B cell (primary cell): Measurements from ENCODE around the gene NRL. TPM values are rescaled to one million over a fixed set of nuclear protein-coding genes. Genes with fewer than 3 reads are reported as not detected.
A peak's percentile ranks its signal among the peaks of the same experiment; 100 is the strongest.

Source experiments
- ATAC-seq: fragments of 200-7000 bp; cut with Tn5 transposase; one replicate; pipeline ENCODE4 v1.10.0; 2021; ENCODE audit warnings: low read depth, mild to moderate bottlenecking, moderate number of reproducible peaks, moderate library complexity
- CTCF ChIA-PET: fragments of 350-600 bp; sonication (Branson Sonifier 250); formaldehyde crosslinking; loops from one replicate; lab custom pipeline; 2021; ENCODE audit warnings: antibody characterized with exemption, inconsistent platforms; lab: Charles Lee
- POLR2A ChIA-PET: fragments of 350-600 bp; sonication (Branson Sonifier 250); formaldehyde crosslinking; loops from one replicate; lab custom pipeline; 2021; ENCODE audit warnings: antibody characterized with exemption; lab: Charles Lee
- DNase-seq: peaks from one replicate; pipeline ENCODE4 v3.0.0; 2013
- H2AFZ ChIP-seq: 2 replicates; pipeline ENCODE4 v1.6.1; 2012; ENCODE audit warnings: mild to moderate bottlenecking, low read depth, low read length; ENCODE audit not compliant: insufficient read depth, poor library complexity, severe bottlenecking
- H3K27ac ChIP-seq, 2 donors: 1 replicate in 1 of 2; 2 replicates in 1 of 2; pipeline ENCODE4 v1.5.1; 2012 to 2013; ENCODE audit warnings: low read length in 2 of 2, mild to moderate bottlenecking in 2 of 2, moderate library complexity in 1 of 2
- H3K27me3 ChIP-seq, 4 experiments: fragments of 200-600 bp in 1 of 4; sonication (generic) in 1 of 4; replicated peaks in 1 of 4; 1 replicate in 2 of 4; 2 replicates in 2 of 4; pipeline versions ENCODE4 v1.6.1 to v1.7.0; 2013 to 2016; ENCODE audit warnings: low read length in 3 of 4, mild to moderate bottlenecking in 2 of 4, mixed read lengths in 1 of 4, moderate library complexity in 1 of 4; ENCODE audit not compliant: insufficient read depth in 4 of 4, control insufficient read depth in 3 of 4; ENCODE audit errors: control extremely low read depth in 1 of 4
- H3K36me3 ChIP-seq, 2 experiments: replicated peaks in 1 of 2; 1 replicate in 1 of 2; 2 replicates in 1 of 2; pipeline versions ENCODE4 v1.6.1 to v1.7.1; 2013; ENCODE audit warnings: low read length in 1 of 2; ENCODE audit not compliant: insufficient read depth in 2 of 2, control insufficient read depth in 1 of 2; ENCODE audit errors: control extremely low read depth in 1 of 2, extremely low read depth in 1 of 2
- H3K4me1 ChIP-seq, 2 donors: fragments of 200-600 bp in 1 of 2; sonication (generic) in 1 of 2; 1 replicate in 1 of 2; 2 replicates in 1 of 2; pipeline versions ENCODE4 v1.5.1 to v1.6.1; 2013 to 2017; ENCODE audit warnings: low read length in 2 of 2; ENCODE audit not compliant: control insufficient read depth in 2 of 2, insufficient read depth in 2 of 2
- H3K4me2 ChIP-seq: replicated peaks from 2 replicates; pipeline ENCODE3; 2012; ENCODE audit warnings: mild to moderate bottlenecking, low read depth, low read length; ENCODE audit not compliant: poor library complexity, severe bottlenecking
- H3K4me3 ChIP-seq, 5 experiments: fragments of 200-600 bp in 1 of 5; sonication (generic) in 1 of 5; 1 replicate in 3 of 5; 2 replicates in 2 of 5; pipeline versions ENCODE4 v1.5.1 to v1.7.0; 2011 to 2016; ENCODE audit warnings: low read length in 4 of 5, mild to moderate bottlenecking in 4 of 5, low read depth in 2 of 5, control low read depth in 1 of 5, moderate library complexity in 1 of 5; ENCODE audit not compliant: insufficient read depth in 1 of 5; ENCODE audit errors: control extremely low read depth in 1 of 5, extremely low read depth in 1 of 5
- H3K79me2 ChIP-seq: fragments of 200-600 bp; sonication (generic); one replicate; pipeline ENCODE4 v1.6.0; 2016; ENCODE audit warnings: low read length; ENCODE audit not compliant: control insufficient read depth, insufficient read depth
- H3K9ac ChIP-seq: fragments of 200-600 bp; sonication (generic); 2 replicates; pipeline ENCODE4 v1.6.1; 2017; ENCODE audit warnings: mild to moderate bottlenecking, low read length, moderate library complexity
- H3K9me3 ChIP-seq, 3 donors: one replicate each; pipeline versions ENCODE4 v1.6.1 to v1.7.1; 2013; ENCODE audit warnings: low read length in 2 of 3; ENCODE audit not compliant: control insufficient read depth in 2 of 3, insufficient read depth in 1 of 3; ENCODE audit errors: control extremely low read depth in 1 of 3
- H4K20me1 ChIP-seq: 2 replicates; pipeline ENCODE4 v1.6.0; 2012; ENCODE audit warnings: mild to moderate bottlenecking, low read length; ENCODE audit not compliant: insufficient read depth, control insufficient read depth, poor library complexity, severe bottlenecking
- H3K27ac Mint-ChIP-seq: one replicate; pipeline ENCODE4 v1.8.0; 2021; ENCODE audit warnings: mixed read lengths
- H3K27me3 Mint-ChIP-seq: one replicate; pipeline ENCODE4 v1.8.0; 2021; ENCODE audit warnings: mixed read lengths
- H3K4me1 Mint-ChIP-seq: one replicate; pipeline ENCODE4 v1.8.0; 2021; ENCODE audit warnings: mixed read lengths
- H3K4me3 Mint-ChIP-seq: one replicate; pipeline ENCODE4 v1.8.0; 2021; ENCODE audit warnings: mixed read lengths
- H3K9me3 Mint-ChIP-seq: one replicate; pipeline ENCODE4 v1.8.0; 2022; ENCODE audit warnings: mixed read lengths; ENCODE audit not compliant: insufficient read depth
- EZH2 ChIP-seq: IDR thresholded peaks from 2 replicates; pipeline ENCODE4 v1.6.1; 2012; ENCODE audit warnings: borderline replicate concordance, low read depth, mild to moderate bottlenecking, moderate library complexity, low read length; ENCODE audit not compliant: insufficient read depth, poor library complexity, severe bottlenecking
- WGBS: methylation state at CpG from one replicate; pipeline ENCODE4 v1.1.5; 2013; ENCODE audit warnings: missing lambda C conversion rate; ENCODE audit not compliant: insufficient coverage; 5-methylcytosine and 5-hydroxymethylcytosine counted together
- intact Hi-C: fragments of 100-400 bp; cut with micrococcal nuclease; formaldehyde crosslinking; loops from one replicate; pipeline ENCODE4 v1.10.0; 2022
- polyA minus RNA-seq: library from RNA; depleted of rRNA, polyadenylated mRNA; stranded (reverse); fragments of >200 nt; gene quantifications from 2 replicates; pipeline ENCODE4 v1.2.3, GENCODE V29; 2012
- polyA plus RNA-seq: library from polyadenylated mRNA; depleted of rRNA; stranded (reverse); fragments of >200 nt; gene quantifications from 2 replicates; pipeline ENCODE4 v1.2.3, GENCODE V29; 2012
- total RNA-seq, 2 donors: library from RNA; stranded (reverse); fragments of 120-200 nt in 1 of 2; gene quantifications; 1 replicate in 1 of 2; 2 replicates in 1 of 2; pipeline versions ENCODE4 v1.2.3 to v1.2.4, GENCODE V29; 2013 to 2022
- TF ChIP-seq, protein P1 (sequence below): fragments of 200-600 bp; IDR thresholded peaks from one replicate; pipeline ENCODE4 v1.8.0; 2022; ENCODE audit warnings: antibody characterized with exemption, mild to moderate bottlenecking

NRL gene
- total RNA-seq (8.1 and 8.8 TPM in 2 replicates), polyA plus RNA-seq (4.8 and 7.0 TPM in 2 replicates), polyA minus RNA-seq (4.2 and 8.5 TPM in 2 replicates)
- 4.6 TPM for total RNA-seq (2013)

DNA sequence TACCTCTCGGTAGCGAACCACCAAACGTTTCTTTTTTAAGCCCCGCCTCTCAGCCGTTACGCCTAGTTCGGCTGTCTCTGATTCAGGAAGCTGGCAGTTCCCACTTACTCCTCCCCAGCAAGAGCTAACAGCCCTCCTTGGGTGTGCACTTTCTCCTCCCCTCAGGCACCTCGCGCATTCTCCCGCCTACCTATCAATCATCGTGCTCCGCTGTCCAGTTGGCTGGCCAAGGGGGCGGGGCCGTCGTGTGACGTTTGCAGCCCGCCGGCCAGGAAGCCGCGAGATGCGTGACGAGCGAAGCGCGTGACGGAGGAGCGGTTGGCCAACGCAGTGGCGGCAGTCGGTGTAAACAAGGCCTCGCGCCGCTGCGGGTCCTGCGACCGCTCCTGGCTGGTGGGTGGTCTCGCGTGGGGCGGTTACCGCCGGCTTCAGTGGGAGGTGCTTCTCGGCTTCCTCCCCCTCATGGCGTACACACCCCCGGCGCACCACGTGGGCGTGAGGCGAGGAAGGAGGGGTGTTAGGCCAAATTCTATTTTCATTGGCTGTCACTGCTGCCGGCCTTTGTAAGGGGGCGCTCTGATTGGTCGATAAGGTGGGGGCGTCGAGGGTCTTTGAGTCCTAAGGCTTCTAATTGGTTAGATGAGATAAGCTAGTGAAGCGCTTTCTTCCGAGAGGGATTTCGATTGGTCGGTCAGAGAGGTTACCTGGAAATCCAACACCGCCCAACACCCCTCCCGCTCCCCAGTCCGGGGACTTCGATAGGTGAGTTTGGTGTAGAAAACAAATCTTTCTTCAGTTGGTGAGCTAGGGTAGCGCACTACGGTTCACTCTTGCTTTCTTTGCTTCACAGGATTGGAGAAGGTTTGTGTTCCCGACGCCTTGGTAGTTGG lies at the start of gene NRL, which contains the start of gene DCAF11:
Gene NRL (minus strand): TSS at position 418 of the 890 bp plus-strand sequence. CDS start 32,101 bp downstream, outside the sequence.
Gene DCAF11 (plus strand): TSS at position 246 of the 890 bp plus-strand sequence. CDS start 818 bp downstream, outside the sequence.
- H3K9me3 Mint-ChIP-seq, result no peaks in the 10 kb centered on the region
- intact Hi-C loops, result loop anchor here (1.0 to 10.0 kb wide), 15 partner anchors 20 to 560 kb away; partner anchors contain the start of genes CHMP4A, EMC9, GMPR2 and IPO4
- ChIA-PET POLR2A (interaction anchor here (0.6 to 2.9 kb wide), 23 partner anchors 8 to 1020 kb away, joined by 3 to 49 read pairs (median 4); partner anchors contain the start of genes ACIN1, CBLN3, CHMP4A and EMC9), CTCF (interaction anchor here (0.8 to 4.1 kb wide), 27 partner anchors 10 to 317 kb away, joined by 3 to 37 read pairs (median 6); partner anchors contain the start of genes CARMIL3, CIDEB, EMC9 and IPO4)
- H3K4me1 Mint-ChIP-seq, result peaks cover 26% of the 10 kb centered on the region
- peak within 1 kb of the TSS; percentile 93 for H3K4me3 Mint-ChIP-seq
- H3K4me3 ChIP-seq, result peak within 1 kb of the TSS; percentile 88 to 99 (median 97)
- peak within 1 kb of the TSS; percentile 95 for H3K4me2 ChIP-seq
- H3K9ac ChIP-seq, result peak within 1 kb of the TSS; percentile 98
- peak within 1 kb of the TSS; percentile 99 to 100 for H3K27ac ChIP-seq
- no peaks in the 10 kb centered on the region for H3K9me3 ChIP-seq
- H3K79me2 ChIP-seq, result peaks cover 45% of the 10 kb centered on the region
- peak; percentile 100 for DNase-seq
- H3K27me3 ChIP-seq, result no peaks in the 10 kb centered on the region
- H3K27ac Mint-ChIP-seq, result peak within 1 kb of the TSS; percentile 100
- H3K4me1 ChIP-seq, result peaks cover 17 to 25% of the 10 kb centered on the region in 2 donors
- peaks cover 13% of the 10 kb centered on the region for H4K20me1 ChIP-seq
- no peaks in the 10 kb centered on the region for H3K27me3 Mint-ChIP-seq
- WGBS, result under 1% methylated on average over 48 of the region's 65 CpGs
- peaks cover 0 to 32% of the 10 kb centered on the region in 2 experiments for H3K36me3 ChIP-seq
- peak; percentile 81 for ATAC-seq
- TF ChIP-seq EZH2, result no peak
- TF ChIP-seq, protein P1, sequence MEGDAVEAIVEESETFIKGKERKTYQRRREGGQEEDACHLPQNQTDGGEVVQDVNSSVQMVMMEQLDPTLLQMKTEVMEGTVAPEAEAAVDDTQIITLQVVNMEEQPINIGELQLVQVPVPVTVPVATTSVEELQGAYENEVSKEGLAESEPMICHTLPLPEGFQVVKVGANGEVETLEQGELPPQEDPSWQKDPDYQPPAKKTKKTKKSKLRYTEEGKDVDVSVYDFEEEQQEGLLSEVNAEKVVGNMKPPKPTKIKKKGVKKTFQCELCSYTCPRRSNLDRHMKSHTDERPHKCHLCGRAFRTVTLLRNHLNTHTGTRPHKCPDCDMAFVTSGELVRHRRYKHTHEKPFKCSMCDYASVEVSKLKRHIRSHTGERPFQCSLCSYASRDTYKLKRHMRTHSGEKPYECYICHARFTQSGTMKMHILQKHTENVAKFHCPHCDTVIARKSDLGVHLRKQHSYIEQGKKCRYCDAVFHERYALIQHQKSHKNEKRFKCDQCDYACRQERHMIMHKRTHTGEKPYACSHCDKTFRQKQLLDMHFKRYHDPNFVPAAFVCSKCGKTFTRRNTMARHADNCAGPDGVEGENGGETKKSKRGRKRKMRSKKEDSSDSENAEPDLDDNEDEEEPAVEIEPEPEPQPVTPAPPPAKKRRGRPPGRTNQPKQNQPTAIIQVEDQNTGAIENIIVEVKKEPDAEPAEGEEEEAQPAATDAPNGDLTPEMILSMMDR, result no peak
- peak within 1 kb of the TSS; percentile 82 for H2AFZ ChIP-seq
